GM21717 (cell line): ENCODE measurements around the gene ZNF514.
"Not testable (repeated sequence)": the region's sequence is repeated elsewhere in the genome, so short reads cannot be mapped to it uniquely, and the experiment has no call there.

ENCODE experiments used
- ATAC-seq: cut with Tn5 transposase; IDR thresholded peaks from one replicate; pipeline ENCODE4 v1.9.1; 2021; ENCODE audit warnings: mild to moderate bottlenecking, moderate library complexity; ENCODE audit not compliant: unreplicated experiment

The ZNF514 gene

DNA sequence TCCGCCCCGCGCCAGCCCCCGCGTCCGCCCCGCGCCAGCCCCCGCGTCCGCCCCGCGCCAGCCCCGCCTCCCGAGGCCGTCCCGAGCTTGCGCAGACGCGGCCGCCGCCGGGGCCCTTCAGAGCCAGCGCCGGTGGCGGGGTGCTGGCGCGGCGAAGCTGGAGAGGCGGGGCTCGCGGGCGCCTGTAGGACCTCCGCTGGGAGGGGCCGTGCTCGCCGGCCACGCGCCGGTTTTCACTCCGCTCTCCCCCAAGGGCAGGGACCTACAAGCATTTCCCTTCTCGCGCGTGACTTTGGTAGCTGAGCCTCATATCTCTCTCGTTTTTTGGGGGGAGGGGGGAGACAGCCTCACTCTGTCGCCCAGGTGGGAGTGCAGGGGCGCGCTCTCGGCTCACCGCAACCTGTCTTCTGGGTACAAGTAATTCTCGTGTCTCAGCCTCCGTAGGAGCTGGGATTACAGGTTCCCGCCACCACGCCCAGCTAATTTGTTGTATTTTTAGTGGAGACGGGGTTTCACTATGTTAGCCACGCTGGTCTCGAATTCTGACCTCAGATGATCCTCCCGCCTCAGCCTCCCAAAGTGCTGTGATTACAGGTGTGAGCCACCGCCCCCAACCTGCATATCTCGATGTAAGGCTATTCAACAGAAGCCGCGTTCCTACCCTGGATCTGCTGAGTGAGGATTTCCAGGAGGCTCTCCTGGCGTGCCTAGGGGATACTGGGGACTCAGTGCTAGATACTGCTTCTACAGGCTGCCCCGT lies at the start of gene ZNF514:
ZNF514 (minus strand) TSS at position 159 of the 760 bp plus-strand sequence. CDS start 6,595 bp downstream, outside the sequence.
- peak; percentile 85 for ATAC-seq

DNA sequence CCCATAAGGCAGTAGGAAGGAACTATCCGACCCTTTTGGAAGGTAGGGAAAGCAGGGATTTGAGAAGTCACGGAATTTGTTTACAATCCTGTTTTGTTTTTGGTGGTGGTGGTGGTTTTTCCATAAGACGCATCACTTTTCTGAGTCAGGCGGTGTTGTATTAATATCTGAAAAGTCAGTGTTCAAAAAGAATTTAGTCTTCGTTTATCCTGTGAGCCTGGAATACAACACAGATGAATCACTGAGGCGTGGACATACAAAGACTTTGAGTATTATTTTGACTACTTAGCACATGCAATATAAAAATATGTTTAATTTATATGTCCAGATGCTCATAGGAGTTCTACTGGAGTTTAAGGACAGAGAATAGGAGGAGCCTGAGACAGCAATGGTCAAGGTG lies 48.5 kb upstream of the ZNF514 start:
- ATAC-seq: no peak

DNA sequence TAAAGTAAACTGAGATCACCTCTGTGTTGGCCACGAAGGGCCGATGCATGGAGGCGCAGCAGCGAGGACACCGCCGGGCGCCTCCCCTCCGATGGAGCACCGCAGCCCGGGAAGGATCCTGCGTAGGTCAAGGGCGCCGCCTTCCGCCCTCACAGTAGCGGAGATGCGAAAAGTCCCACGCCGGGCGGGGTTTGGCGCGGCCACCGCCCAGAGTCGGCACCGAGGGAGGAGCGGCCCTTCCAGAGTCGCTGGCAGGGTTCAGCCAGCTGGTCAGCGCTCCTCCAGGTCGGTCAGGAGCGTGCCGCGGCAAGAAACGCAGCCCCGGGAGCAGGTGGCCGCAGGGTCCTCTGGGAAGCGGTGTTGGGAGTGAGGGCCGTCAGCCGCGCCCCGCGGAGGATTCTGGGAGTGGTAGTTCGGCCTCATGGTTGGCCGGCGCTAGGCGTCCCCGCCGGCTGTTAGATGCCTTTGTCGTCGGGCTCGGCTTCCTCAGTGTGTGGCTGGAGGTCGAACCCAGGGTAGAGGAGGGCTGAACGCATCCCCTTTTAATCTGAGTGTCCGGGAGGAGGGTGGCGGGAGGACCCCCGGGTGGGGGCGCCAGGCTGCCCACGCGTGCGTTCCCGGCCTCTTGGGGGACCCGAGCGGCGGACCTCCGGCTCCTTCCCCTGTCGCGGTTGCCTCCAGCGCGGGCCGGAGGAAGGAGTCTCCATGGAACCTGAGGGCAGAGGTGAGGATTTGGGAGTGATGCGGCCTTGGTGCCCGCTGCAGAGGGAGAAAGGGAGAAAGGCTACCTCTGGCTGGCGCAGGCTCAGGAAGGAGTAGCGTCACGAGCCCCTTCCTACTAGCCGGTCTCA lies 47.7 kb upstream of the ZNF514 start, which contains the start of gene ZNF892:
ZNF892 (plus strand) TSS at position 411 of the 851 bp plus-strand sequence; CDS start at position 706, 295 bp downstream.
- ATAC-seq: peak; percentile 96

DNA sequence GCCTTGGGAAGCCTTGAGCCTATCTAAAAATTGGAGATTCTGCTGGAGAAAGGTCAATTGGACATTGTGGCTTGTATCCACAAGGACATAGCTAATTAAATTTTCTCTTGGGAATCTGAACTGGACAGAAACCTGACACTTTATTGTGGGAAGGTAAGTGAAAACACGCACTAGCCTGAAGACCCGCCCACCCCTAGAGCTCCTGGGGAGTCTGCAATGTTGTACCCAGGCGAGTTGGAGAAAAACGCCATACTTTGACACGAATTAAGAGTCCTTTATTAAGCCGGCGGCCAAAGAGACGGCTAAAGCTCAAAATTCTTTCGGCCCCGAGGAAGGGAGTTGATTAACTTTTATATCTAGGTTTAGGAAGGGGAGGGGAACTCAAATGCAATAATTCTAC lies 46.4 kb upstream of the ZNF514 start:
- ATAC-seq: no peak

DNA sequence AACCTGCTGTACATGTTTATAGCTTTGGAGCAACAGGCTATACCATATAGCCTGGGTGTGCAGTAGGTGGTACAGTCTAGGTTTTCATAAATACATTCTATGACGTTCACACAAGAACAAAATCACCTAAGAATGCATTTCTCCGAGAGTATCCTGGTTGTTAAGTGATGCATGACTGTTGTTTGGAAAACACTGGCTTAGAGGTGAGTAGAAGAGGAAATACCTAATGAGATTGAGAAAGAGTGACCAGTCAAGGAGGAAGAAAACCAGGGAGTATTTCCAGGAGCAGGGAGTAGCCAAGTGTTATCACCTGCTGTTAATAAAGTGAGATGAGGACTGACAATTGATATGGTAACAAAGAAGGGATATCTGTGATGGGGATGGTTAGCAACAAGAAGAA lies 44.7 kb upstream of the ZNF514 start:
- ATAC-seq: no peak

DNA sequence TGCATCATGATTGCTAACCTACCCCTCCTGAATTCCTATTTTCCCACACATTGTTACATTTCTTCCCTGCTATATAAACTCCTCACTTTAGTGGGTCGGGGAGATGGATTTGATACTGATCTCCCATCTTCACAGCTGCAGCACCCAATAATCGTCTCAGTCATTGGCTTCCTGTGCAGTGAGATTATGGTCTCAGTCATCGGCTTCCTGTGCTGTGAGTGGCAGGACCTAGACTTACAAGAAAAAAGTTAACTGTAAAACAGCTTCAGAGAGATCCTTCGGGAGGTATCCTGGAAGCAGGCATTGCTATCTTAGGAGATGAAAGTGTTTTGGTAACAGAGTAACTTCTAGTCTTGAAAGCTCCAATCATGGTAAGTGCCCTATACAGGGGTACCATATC lies 44.3 kb upstream of the ZNF514 start:
- no peak for ATAC-seq

DNA sequence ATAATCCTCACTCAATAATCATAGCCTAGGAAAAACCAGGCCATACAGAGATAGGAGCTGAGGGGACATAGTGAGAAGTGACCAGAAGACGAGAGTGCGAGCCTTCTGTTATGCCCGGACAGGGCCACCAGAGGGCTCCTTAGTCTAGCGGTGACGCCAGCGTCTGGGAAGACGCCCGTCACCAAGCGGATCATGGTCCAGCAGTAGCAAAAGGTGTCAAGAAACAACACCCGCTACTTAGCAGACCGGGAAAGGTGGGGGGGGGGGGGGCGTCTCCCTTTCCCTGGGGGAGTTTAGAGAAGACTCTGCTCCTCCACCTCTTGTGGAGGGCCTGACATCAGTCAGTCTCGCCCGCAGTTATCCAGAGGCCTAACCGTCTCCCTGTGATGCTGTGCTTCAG lies 33.3 kb upstream of the ZNF514 start:
- ATAC-seq: not testable (repeated sequence)

DNA sequence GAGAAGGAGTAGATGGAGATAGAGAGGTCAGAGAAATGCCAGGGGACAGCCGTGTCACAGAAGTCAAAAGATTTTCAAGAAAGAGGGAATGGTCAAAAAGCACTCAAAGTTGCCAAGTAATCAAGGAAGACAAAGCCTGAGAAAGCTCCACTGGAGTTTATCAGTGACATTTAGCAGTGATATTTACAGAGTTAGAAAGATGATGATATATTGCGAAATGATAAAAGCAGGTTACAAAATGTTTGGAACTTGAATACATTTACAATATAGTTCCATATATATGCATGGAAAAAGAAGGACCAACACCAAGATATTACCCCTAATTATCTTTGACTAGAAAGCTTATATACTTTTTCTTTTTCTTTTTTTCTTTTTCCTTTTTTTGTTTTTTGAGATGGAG lies 26.3 kb upstream of the ZNF514 start:
- ATAC-seq: no peak

DNA sequence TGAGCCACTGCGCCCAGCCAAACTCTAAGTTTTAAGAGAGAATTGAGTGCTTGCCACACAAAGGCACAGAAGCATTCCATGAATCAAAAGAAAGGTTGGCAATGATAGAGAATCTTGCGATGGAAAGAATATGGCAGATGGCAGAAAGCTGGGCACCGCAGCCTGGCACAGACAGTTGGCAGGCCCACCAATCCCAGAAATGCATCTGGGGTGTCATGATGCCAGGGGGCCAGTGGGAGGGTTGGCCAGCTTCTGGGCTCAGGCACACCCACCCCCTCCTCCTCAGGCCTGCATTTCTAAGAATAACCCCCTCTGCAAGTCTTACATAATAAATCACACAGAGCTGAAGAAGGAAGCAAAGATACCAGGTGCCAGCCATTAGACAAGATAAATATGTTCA lies 25.5 kb upstream of the ZNF514 start:
- no peak for ATAC-seq

DNA sequence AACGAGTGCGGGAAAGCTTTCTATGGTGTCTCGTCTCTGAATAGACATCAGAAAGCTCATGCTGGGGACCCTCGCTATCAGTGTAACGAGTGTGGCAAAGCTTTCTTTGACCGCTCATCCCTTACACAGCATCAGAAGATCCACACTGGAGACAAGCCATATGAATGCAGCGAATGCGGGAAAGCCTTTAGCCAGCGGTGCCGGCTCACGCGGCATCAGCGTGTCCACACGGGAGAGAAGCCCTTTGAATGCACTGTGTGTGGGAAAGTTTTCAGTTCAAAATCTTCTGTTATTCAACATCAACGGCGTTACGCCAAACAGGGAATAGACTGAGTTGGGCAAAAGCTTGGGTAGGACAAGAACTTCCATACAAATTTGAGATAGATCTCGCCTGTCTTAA lies 22.1 kb upstream of the ZNF514 start:
- ATAC-seq: no peak

DNA sequence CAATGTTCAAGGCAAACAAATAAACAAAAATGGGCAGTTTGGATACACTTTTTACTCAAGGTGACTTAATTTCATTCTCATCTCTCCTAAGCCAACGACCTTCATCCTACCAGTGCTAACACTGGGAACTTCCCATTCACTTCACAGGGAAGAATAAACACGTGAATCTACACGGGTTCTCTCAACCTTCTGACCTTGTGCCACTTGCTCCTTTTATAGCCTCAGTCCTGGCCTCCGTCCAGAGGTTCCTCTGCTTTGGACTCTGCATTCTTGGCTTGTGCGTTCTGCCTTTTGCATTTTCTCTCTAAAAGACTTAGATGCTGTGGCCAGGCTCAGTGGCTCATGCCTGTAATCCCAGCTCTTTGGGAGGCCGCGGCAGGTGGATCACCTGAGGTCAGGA lies 19.8 kb upstream of the ZNF514 start:
- ATAC-seq: no peak

DNA sequence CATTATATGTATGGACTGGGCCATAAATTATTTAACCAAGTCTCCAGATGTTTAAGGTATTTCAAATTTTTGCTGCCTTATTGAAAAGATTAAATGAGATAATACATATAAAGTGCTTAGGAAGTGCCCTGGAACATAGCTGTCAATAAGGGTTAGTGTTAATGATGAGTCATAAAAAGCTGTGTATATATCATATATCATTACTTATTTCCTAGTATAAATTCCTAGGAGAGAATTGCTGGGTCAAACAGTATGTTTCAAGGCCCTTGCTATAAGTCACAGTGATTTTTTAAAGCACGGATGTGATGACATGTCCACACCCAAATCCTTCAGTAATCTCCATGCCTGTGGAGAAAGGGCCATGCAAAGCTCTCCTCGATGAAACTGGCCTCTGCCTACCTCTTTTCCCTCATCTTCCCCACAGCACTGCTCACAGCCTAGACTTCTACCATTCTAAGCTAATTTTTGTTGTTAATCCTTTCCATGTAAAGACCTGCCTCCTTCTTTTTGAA lies 14.4 kb upstream of the ZNF514 start:
- no peak for ATAC-seq

DNA sequence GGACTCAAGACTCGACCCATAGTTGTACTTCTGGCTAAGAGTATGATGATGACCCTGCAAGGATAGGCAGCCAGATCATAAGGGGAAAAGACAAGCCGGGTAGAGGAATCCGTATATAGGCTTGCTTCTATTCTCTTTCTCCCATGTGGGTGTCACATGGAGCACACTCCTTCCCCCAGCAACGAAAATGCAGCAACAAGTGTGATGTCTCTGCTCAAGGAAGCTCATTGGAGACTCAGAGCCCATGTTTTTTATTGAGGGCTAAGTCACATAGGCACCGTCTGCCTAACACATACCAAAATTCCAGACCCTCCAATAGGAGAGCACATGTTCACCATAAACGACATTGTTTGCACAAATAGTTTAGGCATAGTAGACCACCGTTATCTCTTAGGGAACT lies 12.3 kb upstream of the ZNF514 start:
- ATAC-seq: no peak

DNA sequence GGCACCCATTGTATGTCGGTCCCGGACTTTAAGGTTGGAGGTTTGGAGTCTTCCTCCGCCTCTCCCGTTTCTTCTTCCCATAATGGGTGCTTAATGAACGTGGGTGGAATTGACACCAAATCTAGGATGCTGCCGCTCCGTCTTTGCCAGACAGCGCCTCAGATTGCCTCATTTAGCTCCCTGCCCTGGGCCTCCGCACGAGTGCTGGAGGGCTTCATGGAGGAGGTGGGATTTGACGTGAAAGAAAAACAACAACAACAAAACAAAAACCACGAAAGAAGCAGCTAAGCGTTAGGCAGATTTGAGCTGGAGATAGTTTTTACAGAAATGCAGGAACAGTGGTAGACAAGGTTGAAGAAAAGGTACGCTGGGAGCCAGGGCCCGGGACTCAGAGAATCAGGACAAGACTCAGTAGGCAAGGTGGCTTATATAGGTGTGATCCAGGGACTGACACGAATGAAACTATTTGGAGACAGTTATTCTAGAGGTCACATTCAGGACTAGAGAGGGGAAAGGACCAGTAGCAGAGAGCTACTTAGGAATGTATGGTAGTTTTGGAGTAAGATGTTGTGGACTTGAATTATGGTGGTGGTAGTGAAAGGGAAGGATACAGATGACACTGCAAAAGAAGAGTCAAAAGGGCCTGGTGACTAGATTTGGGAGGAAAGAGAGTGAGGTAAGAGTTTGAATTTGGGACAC lies 6.6 kb upstream of the ZNF514 start:
- ATAC-seq: peak; percentile 27

DNA sequence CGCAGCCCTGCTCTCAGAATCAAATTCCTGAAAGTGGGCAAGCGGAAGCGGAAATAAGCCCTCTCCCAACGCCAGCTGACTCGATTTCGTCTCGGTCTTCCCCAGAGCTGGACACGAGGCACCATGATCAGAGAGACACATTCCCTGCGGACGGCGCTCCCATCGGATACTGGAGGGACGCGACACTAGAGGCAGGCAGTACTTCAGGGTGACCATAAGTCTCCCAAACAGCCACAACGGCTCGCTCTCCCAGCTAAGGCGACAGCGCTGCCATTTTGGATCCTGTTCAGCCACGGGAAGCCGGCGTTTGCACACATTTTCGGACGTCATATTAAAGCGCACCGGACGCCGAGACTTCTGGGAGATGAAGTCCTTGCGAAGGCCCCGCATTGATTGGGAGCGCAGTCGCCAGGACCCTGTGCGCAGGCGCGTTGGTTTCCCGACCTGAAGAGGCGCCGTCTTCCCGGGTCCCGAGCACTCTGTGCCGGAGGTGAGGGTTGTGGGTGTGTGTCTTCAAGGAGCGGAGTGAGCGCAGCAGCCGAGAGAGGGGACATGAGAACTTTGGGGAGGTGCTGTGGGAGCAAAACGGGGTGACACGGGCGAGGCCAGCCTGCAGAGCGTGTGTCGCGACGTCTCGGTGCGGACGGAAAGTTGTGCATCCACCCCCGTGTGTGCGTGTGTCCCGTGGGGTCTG lies 5.9 kb upstream of the ZNF514 start, which contains the start of gene ZNF2:
ZNF2 (plus strand) TSS at position 439 of the 694 bp plus-strand sequence. CDS start 10,418 bp downstream, outside the sequence.
- peak; percentile 90 for ATAC-seq

DNA sequence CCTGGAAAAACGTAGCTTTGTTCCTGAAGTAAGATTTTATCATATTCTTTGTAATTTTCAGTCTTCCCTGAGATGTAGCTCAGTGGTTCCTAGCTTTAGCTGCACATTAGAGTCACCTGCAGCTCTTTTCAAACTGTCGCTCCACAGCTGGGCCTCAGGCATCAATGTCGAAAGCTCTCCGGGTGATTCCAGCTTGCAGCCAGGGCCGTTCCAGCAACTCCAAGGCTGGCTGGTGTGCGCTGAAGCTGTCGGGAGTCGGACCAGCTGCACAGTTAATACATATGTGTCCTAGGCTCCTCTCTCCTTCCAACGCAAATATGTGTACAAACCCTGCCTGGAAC lies 5.4 kb upstream of the ZNF514 start:
- ATAC-seq: peak; percentile 16

DNA sequence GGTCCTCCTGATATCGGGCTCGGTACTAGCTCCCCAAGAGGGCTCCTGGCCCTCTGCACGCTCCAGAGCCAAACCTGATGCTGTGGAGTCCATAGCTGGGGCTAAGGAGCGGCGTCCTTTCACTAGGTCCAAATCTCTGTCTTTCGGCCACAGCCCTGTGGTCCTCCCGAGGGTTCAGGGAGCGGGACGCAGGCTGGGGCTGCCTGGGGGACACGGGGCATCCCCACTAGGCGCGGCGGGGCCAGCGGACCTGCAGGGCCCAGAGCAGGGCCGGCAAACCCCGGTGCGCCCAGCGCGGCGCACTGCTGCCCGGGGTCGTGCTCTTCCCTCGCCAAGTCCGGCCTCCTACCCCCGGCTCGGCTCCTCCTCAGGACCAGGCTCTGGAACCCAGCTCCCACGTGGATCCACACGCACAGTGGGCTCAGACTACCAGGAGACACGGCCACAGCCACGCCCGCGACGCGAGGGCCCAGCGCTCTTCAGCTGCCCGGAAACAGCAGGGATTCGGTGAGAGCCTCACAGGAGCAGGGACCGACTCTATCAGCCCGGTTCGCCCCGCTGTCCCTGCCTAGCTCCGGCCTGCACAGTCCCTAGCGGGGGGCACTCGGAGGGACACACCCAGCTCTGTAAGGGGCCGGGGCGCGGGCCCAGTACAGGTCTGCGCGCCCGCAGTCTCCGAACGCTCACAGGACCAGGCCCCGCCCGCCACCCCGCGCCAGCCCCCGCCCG lies 593 bp downstream of the ZNF514 start:
- peak; percentile 39 for ATAC-seq

DNA sequence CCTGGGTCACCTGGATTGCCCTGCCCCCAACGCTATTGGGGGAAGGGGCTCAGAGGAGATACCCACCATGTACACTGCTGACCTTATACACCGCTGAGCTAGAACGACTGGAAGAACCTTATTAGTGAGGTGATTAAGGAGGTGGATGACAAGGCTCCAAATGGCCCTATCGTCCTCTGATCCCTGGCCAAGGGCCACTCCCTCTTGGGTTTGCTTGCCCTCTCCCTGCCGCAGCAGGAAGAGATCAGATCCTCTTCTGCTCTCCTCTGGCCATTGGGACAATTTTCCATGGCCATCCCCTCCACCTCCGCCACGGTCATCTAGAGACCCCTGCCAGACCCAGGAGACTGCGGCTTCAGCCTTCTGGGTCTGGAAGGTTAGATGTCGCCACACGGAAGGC lies 1.2 kb downstream of the ZNF514 start:
- no peak for ATAC-seq

DNA sequence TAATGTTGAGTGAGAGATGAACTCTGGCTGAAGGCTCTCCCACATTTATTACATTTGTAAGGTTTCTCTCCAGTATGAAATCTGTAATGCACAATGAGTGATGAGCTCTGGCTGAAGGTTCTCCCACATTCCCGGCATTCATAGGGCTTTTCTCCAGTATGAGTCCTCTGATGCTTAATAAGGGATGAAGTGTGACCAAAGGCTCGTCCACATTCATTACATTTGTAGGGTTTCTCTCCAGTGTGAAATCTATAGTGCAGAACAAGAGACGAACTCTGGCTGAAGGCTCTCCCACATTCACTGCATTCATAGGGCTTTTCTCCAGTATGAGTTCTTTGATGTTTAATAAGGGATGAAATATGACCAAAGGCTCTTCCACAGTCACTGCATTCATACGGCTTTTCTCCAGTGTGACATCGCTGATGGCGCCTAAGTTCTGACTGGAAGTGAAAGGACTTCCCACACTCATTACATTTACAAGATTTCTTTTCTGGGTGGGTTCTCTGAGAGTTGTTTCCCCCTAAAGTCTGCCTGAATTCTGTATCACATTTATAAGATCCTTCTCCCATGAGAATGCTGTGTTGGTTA lies 10.2 kb downstream of the ZNF514 start:
- no peak for ATAC-seq

DNA sequence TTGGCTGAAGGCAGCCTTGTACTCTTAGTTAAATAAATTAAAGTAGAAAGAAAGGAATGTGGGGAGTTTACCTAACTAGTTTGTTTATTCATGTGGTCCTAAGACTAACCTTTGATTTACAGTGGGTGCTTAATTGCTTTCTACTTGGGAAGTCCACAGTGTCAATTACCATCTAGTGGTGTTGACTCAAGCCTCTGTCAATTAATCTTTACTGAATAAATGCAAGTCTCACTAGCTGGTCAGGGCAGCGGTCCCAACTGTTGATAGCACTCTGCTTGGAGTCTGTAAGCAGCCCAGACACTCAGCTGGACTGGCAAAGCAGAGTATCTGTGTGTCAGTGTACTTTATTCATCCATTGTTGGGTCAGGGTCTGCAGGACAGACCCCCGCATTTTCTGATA lies 15.8 kb downstream of the ZNF514 start:
- ATAC-seq: no peak
